ENCODE results near the gene CYP2R1.

DNA sequence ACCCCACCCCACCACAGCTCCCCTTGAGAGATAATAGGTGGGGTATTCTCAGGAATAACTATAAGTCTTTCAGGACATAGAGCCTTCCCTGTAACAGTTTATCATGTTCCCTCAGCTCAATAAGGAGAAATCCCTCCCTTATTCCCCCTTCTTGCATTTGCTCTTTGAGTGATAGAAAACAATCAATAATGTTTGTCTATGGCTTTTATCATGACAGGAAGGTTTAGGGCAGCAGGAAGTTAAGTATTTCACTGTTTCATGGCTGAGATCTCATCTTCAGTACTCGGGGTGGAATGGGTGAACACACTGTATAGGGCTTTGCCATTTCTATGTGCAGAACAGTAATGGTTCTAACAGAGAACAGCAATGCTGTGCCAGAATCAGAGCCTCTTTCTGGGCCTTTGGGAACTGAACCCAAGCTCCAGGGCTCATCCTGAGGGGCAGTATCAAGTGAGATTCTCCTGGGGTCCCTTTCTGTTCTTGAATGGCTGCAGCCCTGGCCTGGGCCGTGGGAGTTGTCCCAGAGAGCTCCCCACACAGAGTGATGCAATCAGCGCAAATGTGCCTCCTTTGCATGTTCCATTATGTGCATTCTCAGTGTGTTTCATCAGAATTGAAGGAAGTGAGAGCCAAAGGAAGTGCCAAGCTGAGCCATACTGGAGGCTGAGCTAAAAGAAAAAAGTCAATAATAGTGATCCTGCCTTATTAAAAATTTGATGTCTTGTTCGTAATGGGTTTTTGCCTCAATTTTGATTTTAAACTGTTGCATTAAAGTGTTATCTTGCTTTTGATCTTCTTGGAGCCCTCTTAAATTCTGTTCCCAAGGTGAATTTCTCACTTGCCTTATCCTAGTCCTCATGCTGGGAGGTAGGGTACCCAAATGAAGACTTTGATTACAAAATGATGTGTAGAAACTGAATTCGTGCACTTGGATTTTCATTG lies 2.9 kb upstream of the CYP2R1 start:
- TF ChIP-seq CTCF (IDR thresholded peaks at IDR 0.05) (no peak), POLR2A (IDR thresholded peaks at IDR 0.05) (no peak)
